GM12878 (cell line): ENCODE results near the gene NPB.

ENCODE experiments used
- CBX5 ChIP-seq: sonication (generic); IDR thresholded peaks from 2 replicates; pipeline ENCODE4 v1.6.1; 2016; ENCODE audit warnings: low read depth, moderate library complexity, mild to moderate bottlenecking, inconsistent platforms
- CTCF ChIP-seq, 3 experiments: IDR thresholded peaks in 2 of 3; conservative IDR thresholded peaks in 1 of 3; 2 replicates each; pipeline ENCODE4 v1.5.1; 2011; ENCODE audit warnings: low read depth in 3 of 3, low read length in 3 of 3, mild to moderate bottlenecking in 3 of 3, control low read depth in 2 of 3, moderate library complexity in 2 of 3, inconsistent platforms in 1 of 3, mixed read lengths in 1 of 3; ENCODE audit not compliant: control insufficient read depth in 2 of 3, insufficient read depth in 1 of 3; ENCODE audit errors: extremely low read depth in 1 of 3
- MXI1 ChIP-seq: fragments of 150-350 bp; IDR thresholded peaks from 2 replicates; pipeline ENCODE4 v1.6.1; 2011; ENCODE audit warnings: low read depth, mild to moderate bottlenecking, inconsistent platforms, low read length, improper control_type of control experiment
- REST ChIP-seq: IDR thresholded peaks from 2 replicates; pipeline ENCODE4 v1.6.1; 2012; ENCODE audit warnings: mild to moderate bottlenecking, low read depth, low read length

GRCh38 chr17:81901167-81902022 is 643 bp upstream of the NPB start:
- no peak for TF ChIP-seq CTCF (IDR thresholded peaks at IDR 0.05 in 2 of 3, conservative IDR thresholded peaks at IDR 0.05 in 1 of 3; ENCODE audit: control insufficient read depth in 2 of 3, extremely low read depth in 1 of 3, insufficient read depth in 1 of 3, low read depth in 3 of 3, low read length in 3 of 3)
- no peak for TF ChIP-seq REST
- no peak for TF ChIP-seq CBX5
- TF ChIP-seq MXI1: no peak
